DMS53 (cell line): ENCODE results near the gene LRMDA.

Source experiments
- DNase-seq: peaks from one replicate; lab custom pipeline; 2025; lab: John Stamatoyannopoulos, UW

LRMDA gene

DNA sequence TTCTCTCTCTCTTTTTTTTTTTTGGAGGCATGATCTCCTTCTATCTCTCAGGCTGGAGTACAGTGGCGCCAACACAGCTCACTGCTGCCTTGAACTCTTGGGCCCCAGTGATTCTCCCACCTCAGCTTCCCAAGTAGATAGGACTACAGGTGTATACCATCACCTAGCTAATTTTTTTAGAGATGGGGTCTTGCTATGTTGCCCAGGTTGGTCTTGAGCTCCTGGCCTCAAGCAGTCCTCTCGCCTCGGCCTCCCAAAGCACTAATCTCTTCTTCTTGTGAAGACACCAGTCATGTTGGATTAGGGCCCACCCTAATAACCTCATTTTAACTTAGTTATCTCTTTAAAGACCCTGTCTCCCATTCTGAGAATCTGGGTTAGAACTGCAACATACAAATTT lies 45.6 kb downstream of the LRMDA start:
- no peak for DNase-seq

GRCh38 chr10:75477680-75478079 lies 46.3 kb downstream of the LRMDA start:
- no peak for DNase-seq

DNA sequence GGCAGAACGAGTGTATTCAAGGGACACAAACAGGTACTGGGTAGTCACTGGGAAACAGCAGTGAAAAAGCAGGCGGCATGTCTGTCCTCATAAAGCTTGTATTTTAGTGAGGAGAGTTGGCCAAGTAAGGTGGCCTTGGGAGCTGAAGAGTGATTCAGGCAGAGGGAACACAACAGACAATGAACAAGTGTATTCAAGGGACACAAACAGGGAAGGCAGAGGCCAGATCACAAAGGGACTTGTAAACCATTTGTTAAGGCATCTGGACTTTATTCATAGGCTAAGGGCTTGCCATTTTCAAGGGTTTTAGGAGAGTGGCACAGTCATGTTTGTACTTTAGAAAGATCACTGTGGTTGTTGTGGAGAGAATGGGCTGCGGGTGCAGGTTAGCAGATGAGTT lies 49.0 kb downstream of the LRMDA start:
- no peak for DNase-seq

- no peak for DNase-seq
Observed at GRCh38 chr10:75483188-75483587, 51.8 kb downstream of the LRMDA start.

DNA sequence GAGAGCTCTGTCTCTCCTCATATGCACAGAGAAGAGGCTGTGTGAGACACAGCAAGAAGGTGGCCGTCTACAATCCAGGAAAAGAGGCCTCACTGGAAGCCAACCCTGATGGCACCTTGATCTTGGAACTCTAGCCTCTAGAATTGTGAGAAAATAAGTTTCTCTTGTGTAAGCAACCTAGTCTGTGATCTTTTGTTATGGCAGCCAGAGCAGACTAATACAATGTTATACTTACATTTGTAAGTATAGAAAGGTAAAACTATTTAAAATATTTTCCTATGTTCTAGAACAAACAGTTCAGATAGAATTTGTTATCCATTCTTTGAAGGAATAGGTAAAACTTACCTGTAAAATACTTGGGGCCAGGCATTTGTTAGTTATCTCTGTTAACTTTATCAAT lies 53.3 kb downstream of the LRMDA start:
- DNase-seq = no peak

DNA sequence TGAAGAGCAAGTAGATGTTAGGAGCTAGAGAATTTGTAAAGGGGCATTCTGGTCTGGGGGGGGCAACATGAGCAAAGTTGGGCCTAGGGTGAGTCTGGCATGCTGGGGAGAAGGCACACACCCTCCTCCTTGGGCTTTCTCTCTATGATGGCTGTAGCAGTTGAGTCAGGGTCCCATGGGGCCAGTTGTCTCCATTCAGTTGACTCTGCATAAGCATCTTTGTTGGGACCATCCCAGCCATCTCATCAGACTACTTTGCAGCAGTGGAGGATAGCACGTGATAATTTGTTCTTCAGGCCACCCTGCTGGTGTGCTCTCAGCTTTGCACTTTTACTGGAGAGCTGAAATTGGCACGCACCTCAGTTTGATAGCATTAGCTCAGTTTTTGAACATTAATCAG lies 55.2 kb downstream of the LRMDA start:
- no peak for DNase-seq

DNA sequence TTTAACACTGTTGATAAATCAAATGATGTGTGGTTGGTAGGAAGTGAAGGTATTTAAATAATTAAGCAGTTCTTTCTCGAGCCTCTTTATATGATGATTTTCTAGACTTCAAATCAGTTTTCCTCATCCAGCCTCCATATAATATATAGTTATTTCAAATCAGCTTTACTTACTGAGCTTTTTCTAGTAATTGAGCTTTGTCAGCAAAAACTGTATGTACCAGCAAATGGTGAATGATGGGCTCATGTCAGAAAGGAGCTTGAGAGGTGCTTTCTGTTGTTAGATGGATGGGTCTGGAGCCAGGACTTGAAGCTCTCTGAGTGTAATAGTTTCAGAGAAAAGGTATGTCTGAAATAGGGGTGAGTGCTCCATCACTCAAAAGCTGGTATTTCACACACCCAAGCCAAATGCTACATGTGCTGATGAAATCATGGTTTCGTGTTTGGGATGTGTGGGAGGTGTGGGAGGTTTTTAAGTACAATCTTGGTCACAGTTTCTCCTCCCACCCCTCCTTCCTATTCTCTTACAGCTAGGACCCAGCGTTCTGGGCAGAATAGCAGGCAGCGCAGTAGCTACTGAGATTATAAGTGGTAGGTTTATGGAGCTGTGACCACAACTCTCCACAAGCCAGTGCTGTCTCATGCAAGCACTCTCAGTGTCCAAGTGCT lies 55.8 kb downstream of the LRMDA start:
- DNase-seq = no peak

DNA sequence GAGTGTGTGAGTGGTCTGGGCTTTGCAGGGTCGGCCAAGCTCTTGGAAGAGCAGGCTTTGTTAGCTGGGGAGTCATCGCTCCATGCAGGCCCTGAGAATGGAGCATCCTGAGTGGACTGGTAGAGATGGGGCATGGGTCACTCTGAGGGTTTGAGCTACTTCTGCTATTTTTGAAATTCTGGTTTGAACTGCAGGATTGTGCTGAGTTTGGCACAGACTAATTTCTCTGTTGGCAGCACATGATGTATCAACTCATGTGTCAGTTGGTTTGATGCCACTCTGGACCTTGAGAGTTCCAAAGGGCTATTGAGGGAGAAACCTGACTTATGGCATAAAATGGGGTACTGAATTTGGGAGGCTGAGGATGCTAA lies 56.3 kb downstream of the LRMDA start:
- no peak for DNase-seq

DNA sequence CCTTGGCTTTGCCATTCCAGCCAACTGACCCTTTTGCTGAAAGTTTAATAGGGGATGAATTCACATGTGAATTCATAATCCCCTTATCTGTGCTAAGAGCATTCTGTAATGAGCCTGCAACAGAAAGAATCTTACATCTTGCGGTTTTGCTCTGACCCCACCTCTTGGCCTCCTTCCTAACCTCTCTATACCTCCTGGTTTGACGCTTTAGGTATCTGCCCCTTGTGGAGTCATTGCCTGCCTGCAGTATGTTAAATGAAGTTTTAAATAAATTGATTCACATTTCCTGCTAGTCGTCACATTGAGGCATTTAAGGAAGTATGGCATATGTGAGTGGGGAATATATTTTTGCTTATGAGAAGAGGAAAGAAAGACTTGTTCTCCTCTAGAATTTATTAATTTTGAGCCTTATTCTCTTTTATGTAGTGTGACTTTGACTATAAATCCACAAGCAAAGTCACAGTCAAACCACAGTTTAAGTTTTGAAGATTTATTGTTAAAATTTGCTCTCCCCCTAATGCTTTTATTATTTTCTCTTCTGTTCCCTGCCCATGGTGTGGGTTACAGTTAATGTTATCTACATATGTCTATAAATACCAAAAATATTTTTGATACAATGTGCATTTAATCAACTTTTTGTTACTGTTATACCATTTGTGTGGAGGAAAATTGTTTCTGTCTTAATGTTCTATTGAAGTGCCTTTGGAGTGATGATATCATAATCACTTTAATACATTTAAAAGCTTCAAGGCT lies 60.9 kb downstream of the LRMDA start:
- no peak for DNase-seq

- no peak for DNase-seq
Observed at GRCh38 chr10:75493464-75493863, 62.0 kb downstream of the LRMDA start.

- no peak for DNase-seq
Observed at GRCh38 chr10:75495434-75496190, 64.2 kb downstream of the LRMDA start.

DNA sequence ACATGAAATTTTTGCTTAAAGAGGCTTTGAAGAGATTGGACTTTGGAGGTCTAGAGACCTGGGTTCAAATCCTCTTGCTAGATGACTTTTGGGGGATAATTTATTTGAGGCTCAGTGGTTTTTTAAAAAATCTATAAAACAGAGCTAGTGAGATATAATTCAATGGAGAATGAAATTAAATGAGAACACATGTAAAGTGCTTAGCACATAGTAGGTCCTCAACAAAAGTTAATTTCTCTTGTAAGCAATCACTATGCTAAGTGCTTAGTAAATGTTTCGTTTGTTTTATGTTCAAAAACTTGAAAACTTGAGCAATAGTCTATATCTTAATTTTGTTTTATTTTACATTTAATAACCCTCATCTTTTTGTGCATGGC lies 64.8 kb downstream of the LRMDA start:
- DNase-seq = no peak

- DNase-seq = no peak
Observed at GRCh38 chr10:75497997-75498883, 66.8 kb downstream of the LRMDA start.

GRCh38 chr10:75498884-75499350 lies 67.5 kb downstream of the LRMDA start:
- no peak for DNase-seq

DNA sequence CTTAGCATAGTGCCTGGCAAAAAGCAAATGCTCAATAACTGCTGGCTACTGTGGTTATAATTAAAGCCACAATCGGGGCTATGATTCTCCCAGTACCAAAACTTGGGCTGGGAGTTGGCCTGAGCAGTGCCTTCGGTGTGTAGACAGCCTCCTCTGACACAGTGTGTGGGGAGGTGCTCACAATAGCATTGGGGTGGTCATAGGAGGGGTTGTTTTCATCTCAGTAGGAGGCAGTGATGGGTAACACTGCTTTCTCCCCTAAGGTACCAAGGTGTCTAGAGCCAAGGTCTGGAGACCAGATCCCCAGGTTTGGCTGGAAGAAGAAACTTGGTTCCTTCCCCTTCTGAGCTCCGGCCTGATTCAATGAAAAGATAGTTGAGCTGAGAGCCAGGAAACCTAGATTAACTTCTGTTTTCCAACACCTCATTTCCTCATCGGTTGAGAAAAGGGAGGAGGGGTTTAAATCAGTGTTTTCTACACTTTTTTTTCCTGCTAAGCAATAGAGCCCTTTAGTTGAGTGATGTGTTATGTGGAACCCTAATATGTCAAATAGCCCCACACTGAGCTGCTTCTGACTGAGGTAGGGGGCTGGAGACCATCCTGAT lies 68.2 kb downstream of the LRMDA start:
- no peak for DNase-seq

GRCh38 chr10:75502389-75502788 lies 71.0 kb downstream of the LRMDA start:
- no peak for DNase-seq

GRCh38 chr10:75502838-75503237 lies 71.4 kb downstream of the LRMDA start:
- DNase-seq = no peak

- DNase-seq = no peak
Observed at GRCh38 chr10:75505293-75505692, 73.9 kb downstream of the LRMDA start.

DNA sequence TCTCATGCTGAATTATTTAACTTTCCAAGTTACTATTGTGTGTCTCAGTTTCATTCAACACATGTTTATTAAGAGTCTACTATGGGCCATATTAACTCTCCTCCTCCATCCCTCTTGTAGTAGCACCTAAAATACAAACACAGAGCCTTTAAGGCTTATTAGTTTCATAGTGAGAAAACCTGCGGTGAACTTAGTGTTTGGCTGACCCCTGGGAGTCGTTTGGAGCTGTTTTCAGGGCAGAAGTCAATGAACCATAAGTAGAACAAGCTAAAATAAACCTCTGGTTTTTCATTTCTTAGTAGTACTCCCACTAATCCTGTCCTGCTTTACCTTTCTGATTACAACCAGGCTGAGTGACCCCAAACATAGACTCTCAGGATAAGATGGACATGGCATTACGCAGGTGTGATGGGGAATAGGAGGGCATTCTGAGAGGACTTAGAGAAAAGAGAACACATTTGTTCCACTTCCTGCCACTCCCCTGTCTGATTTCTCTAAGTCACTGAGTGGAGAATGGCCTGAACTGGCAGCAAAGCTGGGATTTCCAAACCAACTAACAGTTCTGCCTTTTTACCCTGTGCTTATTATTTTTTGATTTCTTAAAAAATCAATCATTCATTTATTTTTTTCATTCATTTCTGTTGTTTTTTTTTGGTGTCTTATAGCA lies 74.5 kb downstream of the LRMDA start:
- DNase-seq = no peak

GRCh38 chr10:75506930-75507329 lies 75.5 kb downstream of the LRMDA start:
- no peak for DNase-seq

DNA sequence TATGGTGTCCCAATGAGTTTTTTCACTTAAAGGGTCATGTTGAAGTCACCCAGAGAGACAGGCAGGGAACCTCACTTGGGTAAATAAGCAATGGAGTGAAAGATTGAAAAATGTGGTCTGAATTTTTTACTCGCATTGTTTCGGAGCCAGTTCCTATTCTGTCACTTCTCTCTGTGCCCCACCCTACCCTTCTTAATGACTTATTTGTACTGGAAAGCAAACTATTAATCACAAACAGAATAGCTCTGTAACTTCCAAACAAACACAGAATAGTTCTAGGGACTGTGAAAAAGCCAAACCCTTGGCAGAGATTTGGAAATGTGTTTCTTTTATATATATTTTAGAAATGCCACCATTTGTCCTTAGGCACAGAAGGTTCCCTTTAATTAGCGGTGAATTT lies 76.0 kb downstream of the LRMDA start:
- DNase-seq = no peak
